ENCODE results near the gene TMSB10. TPM values are rescaled to one million over a fixed set of nuclear protein-coding genes. Genes with fewer than 3 reads are reported as not detected.
A peak's percentile ranks its signal among the peaks of the same experiment; 100 is the strongest.

TMSB10 gene
- total RNA-seq, 4 donors from 2014 or later, result 693 to 2,974 (median 1,499) TPM

- DNase-seq, result no peak
- Histone ChIP-seq H3K9me3 (no peaks in the 10 kb centered on the region), H3K4me1 (peaks cover 0 to 20% of the 10 kb centered on the region in 2 donors), H3K27me3 (peaks cover 0 to 6% of the 10 kb centered on the region in 2 donors), H3K27ac (no peak overlapping the region), H3K36me3 (no peaks in the 10 kb centered on the region), H3K4me3 (no peak overlapping the region)
- TF ChIP-seq POLR2A (IDR thresholded peaks at IDR 0.05) (no peak), CTCF (IDR thresholded peaks at IDR 0.05) (no peak)
- intact Hi-C loops (cut with DNase I; ENCODE audit: low total_unique reads), result no loop called here
These were observed 29.1 kb upstream of the TMSB10 start for GRCh38 chr2:84876369-84876768.

GRCh38 chr2:84878459-84878858, 27.0 kb upstream of the TMSB10 start:
- no peak overlapping the region for H3K27ac ChIP-seq
- H3K4me3 ChIP-seq, result no peak overlapping the region
- H3K27me3 ChIP-seq, result peaks cover 0 to 6% of the 10 kb centered on the region in 2 donors
- no peak for DNase-seq
- peaks cover 0 to 20% of the 10 kb centered on the region in 2 donors for H3K4me1 ChIP-seq
- no peaks in the 10 kb centered on the region for H3K9me3 ChIP-seq
- no peaks in the 10 kb centered on the region for H3K36me3 ChIP-seq
- intact Hi-C loops (cut with DNase I; ENCODE audit: low total_unique reads), result no loop called here
- TF ChIP-seq CTCF (IDR thresholded peaks at IDR 0.05) (no peak), POLR2A (IDR thresholded peaks at IDR 0.05) (no peak)

- H3K4me3 ChIP-seq, result no peak overlapping the region
- H3K27ac ChIP-seq, result no peak overlapping the region
- DNase-seq, result no peak
These were observed 26.4 kb upstream of the TMSB10 start for GRCh38 chr2:84878896-84879583.

GRCh38 chr2:84879584-84880394, 25.7 kb upstream of the TMSB10 start:
- intact Hi-C loops (cut with DNase I; ENCODE audit: low total_unique reads), result no loop called here
- peaks cover 0 to 6% of the 10 kb centered on the region in 2 donors for H3K27me3 ChIP-seq
- no peaks in the 10 kb centered on the region for H3K36me3 ChIP-seq
- TF ChIP-seq CTCF (IDR thresholded peaks at IDR 0.05) (no peak), POLR2A (IDR thresholded peaks at IDR 0.05) (no peak)
- peaks cover 0 to 20% of the 10 kb centered on the region in 2 donors for H3K4me1 ChIP-seq
- H3K27ac ChIP-seq, result no peak overlapping the region
- no peaks in the 10 kb centered on the region for H3K9me3 ChIP-seq
- DNase-seq, result no peak
- peak overlapping the region in 1 of 2 donors; percentile 43 for H3K4me3 ChIP-seq

More at GRCh38 chr2:84878896-84879583, 26.4 kb upstream of the TMSB10 start:
- Histone ChIP-seq H3K27me3 (peaks cover 0 to 6% of the 10 kb centered on the region in 2 donors), H3K9me3 (no peaks in the 10 kb centered on the region), H3K4me1 (peaks cover 0 to 20% of the 10 kb centered on the region in 2 donors), H3K36me3 (no peaks in the 10 kb centered on the region)
- no peak for TF ChIP-seq CTCF (IDR thresholded peaks at IDR 0.05)
- no peak for TF ChIP-seq POLR2A (IDR thresholded peaks at IDR 0.05)
- intact Hi-C loops (cut with DNase I; ENCODE audit: low total_unique reads), result no loop called here

- intact Hi-C loops (cut with DNase I; ENCODE audit: low total_unique reads), result no loop called here
These were observed 25.1 kb upstream of the TMSB10 start for GRCh38 chr2:84880395-84880644.

More at GRCh38 chr2:84880395-84880644, 25.1 kb upstream of the TMSB10 start:
- peaks cover 0 to 6% of the 10 kb centered on the region in 2 donors for H3K27me3 ChIP-seq
- H3K9me3 ChIP-seq, result no peaks in the 10 kb centered on the region
- no peak overlapping the region for H3K27ac ChIP-seq
- H3K4me1 ChIP-seq, result peaks cover 0 to 20% of the 10 kb centered on the region in 2 donors
- H3K4me3 ChIP-seq, result peak overlapping the region; percentile 24 to 43
- no peaks in the 10 kb centered on the region for H3K36me3 ChIP-seq
- TF ChIP-seq CTCF (IDR thresholded peaks at IDR 0.05) (no peak), POLR2A (IDR thresholded peaks at IDR 0.05) (no peak)
- DNase-seq, result no peak

All from uterus (tissue), 4 donors.